ENCODE data around the gene ST6GALNAC3.

- TF ChIP-seq, protein P1, sequence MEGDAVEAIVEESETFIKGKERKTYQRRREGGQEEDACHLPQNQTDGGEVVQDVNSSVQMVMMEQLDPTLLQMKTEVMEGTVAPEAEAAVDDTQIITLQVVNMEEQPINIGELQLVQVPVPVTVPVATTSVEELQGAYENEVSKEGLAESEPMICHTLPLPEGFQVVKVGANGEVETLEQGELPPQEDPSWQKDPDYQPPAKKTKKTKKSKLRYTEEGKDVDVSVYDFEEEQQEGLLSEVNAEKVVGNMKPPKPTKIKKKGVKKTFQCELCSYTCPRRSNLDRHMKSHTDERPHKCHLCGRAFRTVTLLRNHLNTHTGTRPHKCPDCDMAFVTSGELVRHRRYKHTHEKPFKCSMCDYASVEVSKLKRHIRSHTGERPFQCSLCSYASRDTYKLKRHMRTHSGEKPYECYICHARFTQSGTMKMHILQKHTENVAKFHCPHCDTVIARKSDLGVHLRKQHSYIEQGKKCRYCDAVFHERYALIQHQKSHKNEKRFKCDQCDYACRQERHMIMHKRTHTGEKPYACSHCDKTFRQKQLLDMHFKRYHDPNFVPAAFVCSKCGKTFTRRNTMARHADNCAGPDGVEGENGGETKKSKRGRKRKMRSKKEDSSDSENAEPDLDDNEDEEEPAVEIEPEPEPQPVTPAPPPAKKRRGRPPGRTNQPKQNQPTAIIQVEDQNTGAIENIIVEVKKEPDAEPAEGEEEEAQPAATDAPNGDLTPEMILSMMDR (IDR thresholded peaks at IDR 0.05), result no peak
- no peak for TF ChIP-seq POLR2A (IDR thresholded peaks at IDR 0.05)
Observed at GRCh38 chr1:76470166-76470565, 395.6 kb downstream of the ST6GALNAC3 start.
